K562 (cell line): ENCODE measurements around the gene ARHGEF1. TPM values are rescaled to one million over a fixed set of nuclear protein-coding genes. Genes with fewer than 3 reads are reported as not detected.
A peak's percentile ranks its signal among the peaks of the same experiment; 100 is the strongest.

Experiments
- ARHGAP35 ChIP-seq: fragments of 450-650 bp; IDR thresholded peaks from 2 replicates; pipeline ENCODE4 v1.6.1; 2018; ENCODE audit not compliant: partially characterized antibody
- HES1 ChIP-seq: fragments of 450-650 bp; IDR thresholded peaks from 2 replicates; pipeline ENCODE4 v1.6.1; 2016; ENCODE audit warnings: low read depth, mild to moderate bottlenecking, moderate library complexity
- KLF1 ChIP-seq: fragments of 450-650 bp; IDR thresholded peaks from 2 replicates; pipeline ENCODE4 v1.6.1; 2016; ENCODE audit warnings: missing genetic modification characterization, missing compliant biosample characterization
- MTF1 ChIP-seq: fragments of 250-450 bp; sonication (Bioruptor Pico); IDR thresholded peaks from 2 replicates; pipeline ENCODE4 v1.9.0; 2021; ENCODE audit warnings: moderate library complexity, mild to moderate bottlenecking, inconsistent platforms, borderline replicate concordance
- RBM17 ChIP-seq: fragments of 200-400 bp; formaldehyde crosslinking; IDR thresholded peaks from 2 replicates; pipeline ENCODE4 v1.6.1; 2017; ENCODE audit warnings: low read depth, mild to moderate bottlenecking, low read length, borderline replicate concordance
- RBM34 ChIP-seq: fragments of 200-400 bp; formaldehyde crosslinking; IDR thresholded peaks from 2 replicates; pipeline ENCODE4 v1.6.1; 2018; ENCODE audit warnings: low read length, borderline replicate concordance; ENCODE audit not compliant: insufficient read depth
- TAL1 ChIP-seq: fragments of 450-650 bp; IDR thresholded peaks from 2 replicates; pipeline ENCODE4 v1.6.1; 2016; ENCODE audit warnings: mild to moderate bottlenecking
- TFAP4 ChIP-seq: sonication (generic); formaldehyde crosslinking; IDR thresholded peaks from 2 replicates; pipeline ENCODE4 v1.8.0; 2022; ENCODE audit warnings: missing genetic modification reagents, mild to moderate bottlenecking, moderate library complexity, borderline replicate concordance
- ZC3H8 ChIP-seq: fragments of 450-650 bp; IDR thresholded peaks from 2 replicates; pipeline ENCODE4 v1.6.1; 2017
- ZNF212 ChIP-seq: fragments of 450-650 bp; formaldehyde crosslinking; IDR thresholded peaks from 2 replicates; pipeline ENCODE4 v1.4.0; 2020; ENCODE audit warnings: mild to moderate bottlenecking
- ZNF77 ChIP-seq: fragments of 250-450 bp; sonication (Bioruptor Pico); IDR thresholded peaks from 2 replicates; pipeline ENCODE4 v1.5.0; 2020
- polyA plus RNA-seq, 8 experiments: library from polyadenylated mRNA; depleted of rRNA in 4 of 8; stranded (reverse) in 5 of 8; unstranded in 3 of 8; fragments of >200 nt; fragmentation: Nextera tagmentation in 2 of 8; fragmentation: Illumina TruSeq in 1 of 8; extraction: Ambion mirVana in 2 of 8; extraction: Trizol in 1 of 8; gene quantifications; 2 replicates each; pipeline versions ENCODE4 v1.2.1 to v1.2.3, GENCODE V29; 2011 to 2014; ENCODE audit warnings: inconsistent platforms in 1 of 8, missing spikeins in 1 of 8
- total RNA-seq, 7 experiments: library from RNA; depleted of rRNA in 6 of 7; stranded (reverse); fragments of >200 nt in 6 of 7; fragmentation: Illumina TruSeq in 2 of 7; extraction: Trizol in 2 of 7; gene quantifications; 2 replicates each; pipeline versions ENCODE4 v1.2.1 to v1.2.3, GENCODE V29; 2011 to 2021; ENCODE audit warnings: low replicate concordance in 1 of 7
- TF ChIP-seq, protein P1 (sequence below): fragments of 450-650 bp; conservative IDR thresholded peaks from 2 replicates; pipeline ENCODE4 v1.6.1; 2016; ENCODE audit warnings: missing genetic modification characterization, low read depth, mild to moderate bottlenecking, control low read depth, missing compliant biosample characterization
- TF ChIP-seq, protein P2 (sequence below): sonication (generic); formaldehyde crosslinking; IDR thresholded peaks from 2 replicates; pipeline ENCODE4 v1.9.0; 2022; ENCODE audit warnings: mild to moderate bottlenecking, missing genetic modification reagents
- TF ChIP-seq, protein P3 (sequence below), 2 experiments: fragments of 450-650 bp in 1 of 2; sonication (generic) in 1 of 2; formaldehyde crosslinking in 1 of 2; IDR thresholded peaks; 2 replicates each; pipeline versions ENCODE4 v1.7.1 to v1.9.0; 2016 to 2022; ENCODE audit warnings: inconsistent platforms in 1 of 2, mild to moderate bottlenecking in 1 of 2, missing genetic modification reagents in 1 of 2

ARHGEF1 gene
- total and polyA plus RNA-seq, 9 of the 15 experiments (the other 6 are each of a cell fraction or from before 2014, with no cell fraction given): 1.9 to 149 (median 29.8) TPM

DNA sequence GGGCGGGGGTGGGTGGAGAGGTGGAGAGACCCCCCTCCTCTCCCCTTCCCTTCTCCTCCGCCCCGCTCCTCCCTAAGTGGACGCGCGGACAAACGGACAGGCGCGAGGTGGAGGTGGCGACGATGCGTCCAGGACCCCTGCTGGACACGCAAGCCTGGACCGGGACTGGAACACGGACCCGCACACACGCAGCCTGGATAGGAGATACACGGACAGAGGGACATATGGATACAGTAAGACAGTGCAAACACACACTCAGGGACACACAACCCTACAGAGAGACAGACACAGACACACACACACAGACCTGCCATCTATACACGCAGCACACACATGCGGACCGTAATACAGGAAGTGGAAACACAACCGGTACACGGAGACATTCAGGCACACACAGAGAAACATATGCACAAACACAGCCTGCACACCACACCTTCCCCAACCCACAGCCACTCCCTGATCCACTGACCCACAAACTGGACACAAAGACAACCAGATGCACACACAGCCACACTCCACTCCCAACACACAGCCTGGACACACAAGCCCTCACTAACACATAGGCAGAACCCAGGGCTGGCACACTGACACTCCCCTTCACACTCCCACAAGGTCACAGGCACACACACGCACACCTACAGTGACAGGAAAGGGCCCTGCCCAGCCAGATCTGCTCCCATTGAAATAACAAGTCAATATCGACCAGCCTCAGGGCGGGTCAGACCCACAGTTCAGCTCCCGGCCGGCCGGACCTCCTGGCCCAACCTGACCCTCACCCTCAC is 46.0 kb downstream of the ARHGEF1 start (continued):
- TF ChIP-seq, protein P1, sequence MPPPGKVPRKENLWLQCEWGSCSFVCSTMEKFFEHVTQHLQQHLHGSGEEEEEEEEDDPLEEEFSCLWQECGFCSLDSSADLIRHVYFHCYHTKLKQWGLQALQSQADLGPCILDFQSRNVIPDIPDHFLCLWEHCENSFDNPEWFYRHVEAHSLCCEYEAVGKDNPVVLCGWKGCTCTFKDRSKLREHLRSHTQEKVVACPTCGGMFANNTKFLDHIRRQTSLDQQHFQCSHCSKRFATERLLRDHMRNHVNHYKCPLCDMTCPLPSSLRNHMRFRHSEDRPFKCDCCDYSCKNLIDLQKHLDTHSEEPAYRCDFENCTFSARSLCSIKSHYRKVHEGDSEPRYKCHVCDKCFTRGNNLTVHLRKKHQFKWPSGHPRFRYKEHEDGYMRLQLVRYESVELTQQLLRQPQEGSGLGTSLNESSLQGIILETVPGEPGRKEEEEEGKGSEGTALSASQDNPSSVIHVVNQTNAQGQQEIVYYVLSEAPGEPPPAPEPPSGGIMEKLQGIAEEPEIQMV (tag): peak; percentile 37; the same call in 1 of the 2 replicates
- TF ChIP-seq ZNF77 (CRISPR knock-in tag) (no peak), KLF1 (tag) (no peak), TFAP4 (CRISPR knock-in tag) (peak; percentile 23; the same call in 1 of the 2 replicates), MTF1 (CRISPR knock-in tag) (no peak), HES1 (no peak), RBM34 (no peak), ZNF212 (CRISPR knock-in tag) (no peak), ARHGAP35 (peak; percentile 41), RBM17 (no peak), TAL1 (no peak), ZC3H8 (peak; percentile 58; the same call in 1 of the 2 replicates)
- TF ChIP-seq, protein P2, sequence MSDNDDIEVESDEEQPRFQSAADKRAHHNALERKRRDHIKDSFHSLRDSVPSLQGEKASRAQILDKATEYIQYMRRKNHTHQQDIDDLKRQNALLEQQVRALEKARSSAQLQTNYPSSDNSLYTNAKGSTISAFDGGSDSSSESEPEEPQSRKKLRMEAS (CRISPR knock-in tag): no peak; the same call in 1 of the 2 replicates
- TF ChIP-seq, protein P3, sequence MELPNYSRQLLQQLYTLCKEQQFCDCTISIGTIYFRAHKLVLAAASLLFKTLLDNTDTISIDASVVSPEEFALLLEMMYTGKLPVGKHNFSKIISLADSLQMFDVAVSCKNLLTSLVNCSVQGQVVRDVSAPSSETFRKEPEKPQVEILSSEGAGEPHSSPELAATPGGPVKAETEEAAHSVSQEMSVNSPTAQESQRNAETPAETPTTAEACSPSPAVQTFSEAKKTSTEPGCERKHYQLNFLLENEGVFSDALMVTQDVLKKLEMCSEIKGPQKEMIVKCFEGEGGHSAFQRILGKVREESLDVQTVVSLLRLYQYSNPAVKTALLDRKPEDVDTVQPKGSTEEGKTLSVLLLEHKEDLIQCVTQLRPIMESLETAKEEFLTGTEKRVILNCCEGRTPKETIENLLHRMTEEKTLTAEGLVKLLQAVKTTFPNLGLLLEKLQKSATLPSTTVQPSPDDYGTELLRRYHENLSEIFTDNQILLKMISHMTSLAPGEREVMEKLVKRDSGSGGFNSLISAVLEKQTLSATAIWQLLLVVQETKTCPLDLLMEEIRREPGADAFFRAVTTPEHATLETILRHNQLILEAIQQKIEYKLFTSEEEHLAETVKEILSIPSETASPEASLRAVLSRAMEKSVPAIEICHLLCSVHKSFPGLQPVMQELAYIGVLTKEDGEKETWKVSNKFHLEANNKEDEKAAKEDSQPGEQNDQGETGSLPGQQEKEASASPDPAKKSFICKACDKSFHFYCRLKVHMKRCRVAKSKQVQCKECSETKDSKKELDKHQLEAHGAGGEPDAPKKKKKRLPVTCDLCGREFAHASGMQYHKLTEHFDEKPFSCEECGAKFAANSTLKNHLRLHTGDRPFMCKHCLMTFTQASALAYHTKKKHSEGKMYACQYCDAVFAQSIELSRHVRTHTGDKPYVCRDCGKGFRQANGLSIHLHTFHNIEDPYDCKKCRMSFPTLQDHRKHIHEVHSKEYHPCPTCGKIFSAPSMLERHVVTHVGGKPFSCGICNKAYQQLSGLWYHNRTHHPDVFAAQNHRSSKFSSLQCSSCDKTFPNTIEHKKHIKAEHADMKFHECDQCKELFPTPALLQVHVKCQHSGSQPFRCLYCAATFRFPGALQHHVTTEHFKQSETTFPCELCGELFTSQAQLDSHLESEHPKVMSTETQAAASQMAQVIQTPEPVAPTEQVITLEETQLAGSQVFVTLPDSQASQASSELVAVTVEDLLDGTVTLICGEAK (IDR thresholded peaks at IDR 0.05): peak; percentile 75
- TF ChIP-seq, protein P3 (CRISPR knock-in tag; IDR thresholded peaks at IDR 0.05): no peak
